HG03139 (cell line): ENCODE measurements around the gene ADAM8.

Experiments used
- ATAC-seq: cut with Tn5 transposase; IDR thresholded peaks from one replicate; pipeline ENCODE4 v1.9.1; 2021; ENCODE audit not compliant: unreplicated experiment

Gene ADAM8

DNA sequence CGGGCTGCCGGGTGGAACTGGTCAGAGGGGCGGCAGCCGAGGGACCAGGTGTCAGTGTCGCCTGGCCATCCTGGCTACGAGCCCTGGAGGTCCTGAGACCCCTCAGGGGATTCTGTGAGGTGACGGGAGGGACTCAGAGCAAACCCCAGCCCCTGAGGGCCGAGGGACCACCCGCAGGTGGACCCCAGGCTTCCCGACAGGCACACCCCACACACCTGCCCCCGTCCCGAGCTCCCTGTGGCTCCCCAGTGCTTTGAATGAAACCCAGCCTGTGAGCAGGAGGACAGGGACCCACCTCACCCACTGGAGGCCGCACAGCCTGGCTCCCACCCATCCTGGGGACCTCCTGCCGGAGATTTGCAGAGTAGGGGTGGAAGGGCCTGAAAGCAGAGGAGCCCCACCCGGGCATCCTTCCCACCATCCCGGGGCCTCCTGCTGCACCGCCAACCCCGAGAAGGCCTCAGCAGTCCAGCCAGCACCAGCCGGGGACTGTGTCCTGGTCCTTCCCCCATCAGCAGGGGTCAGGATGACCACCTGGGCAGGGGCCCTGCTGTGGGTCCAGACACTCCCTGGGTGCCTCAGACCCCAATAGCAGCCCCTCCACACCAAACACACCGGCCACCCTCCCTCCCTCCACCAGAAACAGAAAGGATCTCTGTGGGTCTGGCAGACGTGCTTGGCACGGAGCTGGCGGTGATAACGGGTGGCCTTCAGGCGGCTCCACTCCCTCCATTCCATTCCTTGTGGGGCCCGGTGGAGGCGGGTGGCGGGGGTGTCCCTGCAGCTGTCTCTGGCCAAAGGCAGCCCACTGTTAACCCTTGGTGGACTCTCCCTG, 25.1 kb downstream of the ADAM8 start:
- ATAC-seq = no peak

DNA sequence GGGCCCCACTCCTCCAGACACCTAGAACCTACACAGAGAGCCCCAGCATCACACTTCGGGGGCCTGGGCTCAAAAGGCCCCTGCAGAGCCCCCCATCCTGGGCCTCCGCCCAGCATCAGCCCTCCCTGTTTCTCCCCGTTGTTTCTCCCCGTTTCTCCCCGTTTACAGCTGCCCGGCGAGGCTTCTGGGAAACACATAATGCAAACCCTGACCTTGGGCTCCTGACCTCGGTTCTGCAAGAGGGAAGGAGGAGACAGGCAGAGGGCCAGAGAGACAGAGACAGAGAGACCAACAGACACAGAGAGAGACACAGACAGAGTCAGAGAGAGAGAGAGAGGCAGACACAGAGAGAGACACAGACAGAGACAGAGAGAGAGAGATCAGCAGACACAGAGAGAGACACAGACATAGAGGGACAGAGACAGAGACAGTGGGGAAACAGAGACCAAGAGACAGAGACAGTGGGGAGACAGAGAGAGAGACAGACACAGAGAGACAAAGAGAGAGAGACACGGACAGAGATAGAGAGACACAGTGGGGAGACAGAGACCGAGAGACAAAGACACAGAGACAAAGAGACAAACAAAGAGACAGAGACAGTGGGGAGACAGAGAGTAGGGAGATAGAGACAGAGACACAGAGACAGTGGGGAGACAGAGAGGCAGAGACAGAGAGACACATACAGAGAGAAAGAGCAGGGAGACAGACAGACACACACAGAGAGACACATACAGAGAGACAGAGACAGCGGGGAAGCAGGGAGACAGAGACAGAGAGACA, 26.5 kb downstream of the ADAM8 start:
- no peak for ATAC-seq

GRCh38 chr10:133249094-133249780, 27.4 kb downstream of the ADAM8 start:
- ATAC-seq = no peak

- ATAC-seq = no peak
These were observed 28.3 kb downstream of the ADAM8 start for GRCh38 chr10:133248334-133248715.

DNA sequence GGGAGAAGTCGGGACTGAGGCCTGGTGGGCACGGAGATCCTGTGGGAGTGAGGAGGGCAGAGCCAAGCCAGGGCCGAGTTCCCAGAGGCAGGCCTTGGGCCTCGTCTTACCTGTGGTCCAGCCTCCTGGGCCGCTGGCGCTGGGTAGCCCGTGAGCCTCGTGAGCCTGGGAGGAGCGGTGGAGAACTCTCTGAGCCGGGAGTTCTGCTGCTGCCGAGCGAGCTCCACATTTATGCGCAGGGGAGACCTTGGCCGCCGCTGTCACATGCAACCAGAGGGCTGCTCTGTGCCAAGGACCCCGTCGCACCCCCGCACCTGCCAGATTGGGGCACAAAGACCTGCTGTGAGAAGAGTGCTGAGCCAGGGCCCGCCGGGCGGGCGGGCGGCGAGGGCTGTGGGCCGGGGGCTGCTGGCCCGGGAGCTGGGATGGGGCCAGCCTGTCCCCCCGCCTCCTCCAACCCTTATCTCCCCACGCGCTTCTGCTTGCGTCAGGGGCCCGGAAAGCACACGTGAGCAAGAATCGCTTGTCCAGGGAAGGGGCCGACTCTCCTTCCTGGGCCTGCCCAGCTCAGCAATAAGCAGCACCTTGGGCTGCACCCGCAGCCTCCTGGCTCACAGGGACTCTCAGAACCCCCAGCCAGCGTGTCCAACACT, 28.9 kb downstream of the ADAM8 start:
- ATAC-seq = no peak

- ATAC-seq = no peak
These were observed 30.4 kb downstream of the ADAM8 start for GRCh38 chr10:133246236-133246626.

DNA sequence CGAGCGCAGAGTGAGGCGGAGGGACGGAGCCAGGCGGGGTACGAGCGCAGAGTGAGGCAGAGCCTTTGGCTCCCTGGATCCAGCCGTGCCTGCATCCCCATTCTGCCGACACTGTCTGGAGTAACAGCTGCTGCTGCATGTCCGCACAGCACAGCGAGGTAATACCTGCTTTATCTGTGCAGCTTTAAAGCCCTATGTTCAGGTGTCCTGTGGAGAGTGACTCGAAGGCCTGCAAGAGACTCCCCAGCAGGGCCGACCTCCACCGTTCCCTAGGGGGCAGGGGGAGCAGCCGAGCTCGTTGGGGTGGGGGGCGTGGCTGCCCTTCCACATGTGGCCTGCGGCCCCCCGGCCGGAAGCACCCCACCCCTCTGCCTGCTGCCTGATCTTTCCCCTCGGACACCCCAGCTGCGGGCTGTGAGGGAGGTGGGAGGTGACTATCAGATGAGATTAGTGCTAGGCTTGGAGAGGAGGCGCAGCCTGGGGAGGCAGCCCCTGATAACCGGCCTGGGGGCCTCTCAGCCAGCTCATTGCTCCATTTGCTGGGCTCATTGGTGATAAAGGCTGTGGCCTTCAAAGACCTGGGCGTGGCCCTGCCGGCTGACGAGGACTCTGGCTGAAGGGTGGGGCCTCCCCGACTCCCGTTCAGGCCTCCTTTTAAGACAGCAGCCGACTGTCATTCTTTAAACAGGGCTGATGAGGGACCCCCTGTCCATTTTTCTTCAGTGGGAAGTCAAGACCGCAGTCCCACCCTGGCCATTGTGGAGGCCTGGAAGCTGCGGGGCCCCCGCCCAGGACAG, 31.0 kb downstream of the ADAM8 start:
- no peak for ATAC-seq

- no peak for ATAC-seq
These were observed 33.1 kb downstream of the ADAM8 start for GRCh38 chr10:133243593-133243992.

- no peak for ATAC-seq
These were observed 33.9 kb downstream of the ADAM8 start for GRCh38 chr10:133242611-133243356.

DNA sequence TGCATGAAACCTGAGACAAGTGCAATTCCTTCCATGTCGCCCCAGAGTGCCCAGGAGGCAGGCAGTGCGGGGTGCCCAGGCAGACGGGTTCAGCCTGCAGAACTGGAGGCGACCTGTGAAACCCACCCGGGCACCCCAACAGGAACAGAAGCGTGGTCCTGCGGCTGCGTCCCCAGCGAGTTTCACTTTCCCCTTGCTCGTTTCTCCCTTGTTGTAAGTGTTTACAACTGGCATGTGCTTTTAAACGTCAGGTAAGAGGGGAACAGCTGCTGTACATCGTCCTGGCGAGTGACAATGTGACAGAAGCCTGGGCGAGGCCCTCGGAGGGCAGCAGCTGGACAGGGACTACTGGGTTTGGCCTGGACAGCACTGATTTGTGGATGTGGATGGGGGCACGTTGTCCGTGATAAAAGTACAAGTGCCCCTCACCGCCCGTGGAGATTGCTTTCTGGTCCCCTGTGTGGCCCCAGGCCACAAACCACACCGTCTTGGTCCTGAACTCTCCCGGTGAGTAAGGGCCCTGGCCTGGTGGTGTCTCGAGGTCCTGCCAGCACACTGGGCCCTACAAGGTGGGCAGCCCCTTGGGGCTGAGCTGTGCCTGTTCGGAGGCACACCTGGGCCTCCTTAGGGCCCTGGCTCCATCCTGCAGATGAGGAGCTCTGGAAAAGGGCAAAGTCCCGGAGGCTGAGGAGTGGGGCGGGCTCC, 35.0 kb downstream of the ADAM8 start:
- ATAC-seq = no peak

GRCh38 chr10:133239990-133240389, 36.7 kb downstream of the ADAM8 start:
- ATAC-seq = no peak

DNA sequence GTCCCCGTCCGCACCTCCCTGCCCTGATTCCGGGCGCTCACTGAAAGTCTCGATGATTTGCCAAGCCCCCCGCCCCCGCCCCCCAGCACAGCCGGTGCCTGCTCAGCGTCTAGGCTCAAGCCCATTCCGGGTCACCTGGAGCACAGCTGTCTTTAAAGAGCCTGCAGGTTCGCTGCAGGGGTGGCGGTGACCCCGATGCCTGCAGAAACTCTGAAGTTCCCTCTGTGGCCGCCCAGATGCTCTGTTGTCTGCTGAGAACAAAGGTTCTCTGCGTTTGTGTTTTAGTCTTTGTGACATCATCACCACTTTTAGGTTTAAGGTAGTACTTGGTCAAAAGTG, 38.2 kb downstream of the ADAM8 start:
- ATAC-seq = no peak

DNA sequence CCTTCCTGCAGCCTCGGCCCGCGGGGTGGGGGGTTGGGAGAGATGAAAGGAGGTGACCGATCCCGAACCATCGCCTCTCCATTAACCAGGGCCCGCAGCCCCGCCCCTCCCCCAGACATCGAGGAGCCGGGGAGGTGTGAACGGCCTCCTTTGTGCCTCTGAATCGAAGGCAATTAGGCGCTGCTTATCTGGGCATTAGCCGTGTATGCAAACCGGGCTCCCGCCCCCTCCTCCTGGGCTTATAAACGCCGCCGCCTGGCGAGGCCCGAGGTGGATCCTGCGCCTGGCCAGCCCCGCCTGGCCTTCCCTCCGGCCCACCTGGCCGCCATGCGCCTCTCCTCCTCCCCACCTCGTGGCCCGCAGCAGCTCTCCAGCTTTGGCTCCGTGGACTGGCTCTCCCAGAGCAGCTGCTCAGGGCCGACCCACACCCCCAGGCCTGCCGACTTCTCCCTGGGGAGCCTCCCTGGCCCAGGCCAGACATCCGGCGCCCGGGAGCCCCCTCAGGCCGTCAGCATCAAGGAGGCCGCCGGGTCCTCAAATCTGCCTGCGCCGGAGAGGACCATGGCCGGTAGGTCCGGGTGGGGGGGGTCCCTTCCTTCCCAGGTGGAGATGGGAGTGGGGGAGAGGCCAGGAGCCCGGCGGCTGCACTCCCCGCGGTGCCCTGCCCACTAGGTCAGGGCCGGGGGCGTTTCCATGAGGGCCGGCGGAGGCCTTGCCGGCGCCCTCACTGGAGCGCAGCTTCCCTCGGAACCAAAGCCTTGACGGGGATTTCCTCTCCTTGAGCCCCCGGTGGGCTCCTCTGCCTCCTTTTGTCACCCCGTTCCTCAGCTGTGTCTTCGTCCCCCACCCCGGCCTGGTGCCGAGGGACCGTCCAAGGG, 38.8 kb downstream of the ADAM8 start, which contains the start of gene VENTX:
TSS of gene VENTX (plus strand) at position 268 of the 878 bp plus-strand sequence. CDS start at position 328, 60 bp downstream.
- no peak for ATAC-seq

DNA sequence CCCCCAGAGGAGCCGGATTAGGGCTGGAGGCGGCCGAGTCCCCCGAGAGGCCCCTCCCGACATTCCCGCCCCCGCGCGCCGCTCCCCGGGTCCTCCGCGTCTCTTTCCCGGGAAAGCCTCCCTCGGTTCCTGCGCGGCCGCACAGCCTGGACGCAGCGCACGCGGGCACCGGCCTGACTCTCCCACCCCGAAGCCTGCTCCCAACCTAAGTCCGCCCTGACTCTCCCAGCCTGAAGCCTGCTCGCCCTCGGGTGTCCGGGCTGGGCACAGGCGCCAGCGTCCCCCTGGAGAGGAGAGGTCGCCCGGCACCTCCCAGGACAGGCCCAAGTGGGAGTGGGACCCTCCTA, 39.5 kb downstream of the ADAM8 start:
- no peak for ATAC-seq

GRCh38 chr10:133236401-133237240, 40.0 kb downstream of the ADAM8 start:
- no peak for ATAC-seq

GRCh38 chr10:133235932-133236331, 40.7 kb downstream of the ADAM8 start:
- ATAC-seq = no peak

DNA sequence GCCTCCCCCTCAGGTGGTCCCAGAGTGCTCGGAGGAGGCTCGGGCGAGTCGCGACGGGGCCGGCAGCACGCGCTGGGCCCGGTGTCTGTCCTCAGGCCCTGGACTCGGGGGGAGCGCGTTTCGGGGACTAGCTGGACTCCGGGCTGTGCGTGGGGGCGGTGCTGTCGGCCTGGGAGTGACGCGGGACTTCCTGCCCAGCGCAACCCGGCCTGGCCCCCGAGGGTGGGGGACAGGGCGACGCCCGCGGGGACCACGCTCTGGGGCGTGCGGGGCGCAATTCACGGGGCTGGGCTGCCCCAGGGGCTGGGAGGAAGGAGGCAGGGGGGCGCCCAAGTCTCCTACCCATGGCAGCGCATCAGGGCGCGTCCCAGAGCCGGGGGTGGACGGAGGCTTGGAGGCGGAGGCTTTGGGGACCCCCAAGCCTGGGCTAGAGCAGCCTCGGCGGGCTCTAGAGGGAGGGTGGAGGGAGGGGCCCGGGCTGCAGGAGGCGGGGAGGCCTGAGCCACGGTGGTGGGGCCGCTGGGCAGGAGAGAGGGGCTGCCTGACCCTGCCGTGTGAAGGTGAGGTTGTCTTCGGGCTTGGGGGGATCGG, 41.3 kb downstream of the ADAM8 start:
- ATAC-seq = no peak
